Measurements from ENCODE around the gene SPRYD7.

DNA sequence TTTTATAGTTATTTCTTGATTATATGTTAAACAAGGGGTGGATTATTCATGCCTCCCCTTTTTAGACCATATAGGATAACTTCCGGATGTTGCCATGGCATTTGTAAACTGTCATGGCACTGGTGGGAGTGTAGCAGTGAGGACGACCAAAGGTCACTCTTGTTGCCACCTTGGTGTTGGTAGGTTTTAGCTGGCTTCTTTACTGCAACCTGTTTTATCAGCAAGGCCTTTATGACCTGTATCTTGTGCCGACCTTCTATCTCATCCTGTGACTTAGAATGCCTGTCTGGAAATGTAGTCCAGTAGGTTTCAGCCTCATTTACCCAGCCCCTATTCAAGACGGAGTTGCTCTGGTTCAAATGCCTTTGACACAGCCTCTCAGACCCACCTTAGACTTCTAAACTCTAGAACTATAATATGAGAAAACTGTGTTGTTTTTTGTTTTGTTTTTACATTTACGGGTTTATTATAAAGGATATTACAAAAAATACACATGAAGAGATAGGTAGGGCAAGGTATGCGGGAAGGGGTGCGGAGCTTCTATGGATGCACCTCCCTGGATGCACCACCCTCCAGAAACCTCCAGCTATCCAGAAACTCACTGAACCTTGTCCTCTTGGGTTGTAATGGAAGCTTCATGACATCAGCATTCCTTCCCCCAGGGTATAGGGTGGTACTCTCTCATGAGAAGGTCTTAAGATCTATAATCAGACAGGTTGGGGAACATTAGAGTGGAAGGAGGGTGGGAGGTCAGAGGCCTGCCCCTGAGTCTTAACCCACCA, 15.8 kb upstream of the SPRYD7 start:
- TF ChIP-seq, protein P1, sequence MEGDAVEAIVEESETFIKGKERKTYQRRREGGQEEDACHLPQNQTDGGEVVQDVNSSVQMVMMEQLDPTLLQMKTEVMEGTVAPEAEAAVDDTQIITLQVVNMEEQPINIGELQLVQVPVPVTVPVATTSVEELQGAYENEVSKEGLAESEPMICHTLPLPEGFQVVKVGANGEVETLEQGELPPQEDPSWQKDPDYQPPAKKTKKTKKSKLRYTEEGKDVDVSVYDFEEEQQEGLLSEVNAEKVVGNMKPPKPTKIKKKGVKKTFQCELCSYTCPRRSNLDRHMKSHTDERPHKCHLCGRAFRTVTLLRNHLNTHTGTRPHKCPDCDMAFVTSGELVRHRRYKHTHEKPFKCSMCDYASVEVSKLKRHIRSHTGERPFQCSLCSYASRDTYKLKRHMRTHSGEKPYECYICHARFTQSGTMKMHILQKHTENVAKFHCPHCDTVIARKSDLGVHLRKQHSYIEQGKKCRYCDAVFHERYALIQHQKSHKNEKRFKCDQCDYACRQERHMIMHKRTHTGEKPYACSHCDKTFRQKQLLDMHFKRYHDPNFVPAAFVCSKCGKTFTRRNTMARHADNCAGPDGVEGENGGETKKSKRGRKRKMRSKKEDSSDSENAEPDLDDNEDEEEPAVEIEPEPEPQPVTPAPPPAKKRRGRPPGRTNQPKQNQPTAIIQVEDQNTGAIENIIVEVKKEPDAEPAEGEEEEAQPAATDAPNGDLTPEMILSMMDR (IDR thresholded peaks at IDR 0.05; ENCODE audit: low read depth, low read length, poor library complexity, severe bottlenecking): no peak
- no peak for TF ChIP-seq EZH2phosphoT487 (IDR thresholded peaks at IDR 0.05; ENCODE audit: borderline replicate concordance, low read length)
